NCI-H1092 (cell line): ENCODE results near the gene GSK3A.

Source experiments
- DNase-seq: peaks from one replicate; lab custom pipeline; 2025; lab: John Stamatoyannopoulos, UW

Gene GSK3A

GRCh38 chr19:42280815-42281145 lies 38.4 kb upstream of the GSK3A start:
- DNase-seq, result no peak

- peak; percentile 89 for DNase-seq
Observed at GRCh38 chr19:42279902-42280814, 37.8 kb upstream of the GSK3A start.

GRCh38 chr19:42279155-42279901 lies 36.9 kb upstream of the GSK3A start:
- no peak for DNase-seq

GRCh38 chr19:42278452-42279154 lies 36.2 kb upstream of the GSK3A start:
- DNase-seq, result no peak

- no peak for DNase-seq
Observed at GRCh38 chr19:42277821-42278451, 35.5 kb upstream of the GSK3A start.

GRCh38 chr19:42276821-42277220 lies 34.4 kb upstream of the GSK3A start:
- no peak for DNase-seq

GRCh38 chr19:42276284-42276683 lies 33.9 kb upstream of the GSK3A start:
- no peak for DNase-seq

GRCh38 chr19:42275517-42275916 lies 33.1 kb upstream of the GSK3A start:
- no peak for DNase-seq

- DNase-seq, result no peak
Observed at GRCh38 chr19:42275103-42275502, 32.7 kb upstream of the GSK3A start.

- no peak for DNase-seq
Observed at GRCh38 chr19:42274065-42274682, 31.8 kb upstream of the GSK3A start.

GRCh38 chr19:42273407-42274064 lies 31.1 kb upstream of the GSK3A start:
- no peak for DNase-seq

GRCh38 chr19:42272989-42273406 lies 30.6 kb upstream of the GSK3A start:
- no peak for DNase-seq

GRCh38 chr19:42272535-42272897 lies 30.1 kb upstream of the GSK3A start:
- no peak for DNase-seq

- no peak for DNase-seq
Observed at GRCh38 chr19:42271861-42272534, 29.6 kb upstream of the GSK3A start.

- no peak for DNase-seq
Observed at GRCh38 chr19:42271045-42271419, 28.6 kb upstream of the GSK3A start.

GRCh38 chr19:42270346-42271044 lies 28.1 kb upstream of the GSK3A start:
- no peak for DNase-seq

- no peak for DNase-seq
Observed at GRCh38 chr19:42269478-42270345, 27.3 kb upstream of the GSK3A start.

GRCh38 chr19:42268704-42269477 lies 26.5 kb upstream of the GSK3A start, which contains the start of gene CIC:
TSS of gene CIC (plus strand) at chr19:42269252. CDS start at chr19:42271784, 2,532 bp downstream.
- peak; percentile 100 for DNase-seq
